Activated CD8-positive, alpha-beta memory T cell treated with anti-CD3 and anti-CD28 coated beads, Interleukin-2, amount 10 ng/mL, durations not matched to agents 7 days and 5 days (primary cell): ENCODE results near the gene SLC24A4. TPM values are rescaled to one million over a fixed set of nuclear protein-coding genes. Genes with fewer than 3 reads are reported as not detected.
"Not testable (repeated sequence)": the region's sequence is repeated elsewhere in the genome, so short reads cannot be mapped to it uniquely, and the experiment has no call there.

Source experiments
- ATAC-seq: fragments of 150-1000 bp; cut with Tn5 transposase; one replicate; pipeline ENCODE4 v1.10.0; 2021; ENCODE audit warnings: moderate library complexity
- CTCF ChIA-PET: fragments of 350-600 bp; sonication (Branson Sonifier 250); formaldehyde crosslinking; loops from one replicate; lab custom pipeline; 2021; ENCODE audit warnings: antibody characterized with exemption; lab: Charles Lee
- DNase-seq: peaks from one replicate; pipeline ENCODE4 v3.0.0-alpha.2; 2020
- H3K27ac Mint-ChIP-seq: one replicate; pipeline ENCODE4 v1.8.0; 2021; ENCODE audit warnings: mild to moderate bottlenecking, mixed read lengths
- H3K27me3 Mint-ChIP-seq: one replicate; pipeline ENCODE4 v1.8.0; 2021; ENCODE audit warnings: mixed read lengths
- H3K36me3 Mint-ChIP-seq: one replicate; pipeline ENCODE4 v1.8.0; 2021; ENCODE audit warnings: mild to moderate bottlenecking, mixed read lengths
- H3K4me1 Mint-ChIP-seq: one replicate; pipeline ENCODE4 v1.8.0; 2021; ENCODE audit warnings: mixed read lengths
- H3K4me3 Mint-ChIP-seq: one replicate; pipeline ENCODE4 v1.8.0; 2021; ENCODE audit warnings: mild to moderate bottlenecking, moderate library complexity, mixed read lengths
- H3K9me3 Mint-ChIP-seq: one replicate; pipeline ENCODE4 v1.8.0; 2022; ENCODE audit warnings: low read depth, mixed read lengths
- total RNA-seq, 2 experiments: library from RNA; stranded (reverse); gene quantifications; one replicate each; pipeline ENCODE4 v1.2.3, GENCODE V29; 2021

SLC24A4 gene
- total RNA-seq, 2 experiments from 2014 or later: not detected

GRCh38 chr14:92386637-92387036 lies 63.7 kb downstream of the SLC24A4 start:
- Mint-ChIP-seq H3K27me3 (peaks cover 2% of the 10 kb centered on the region), H3K4me1 (no peaks in the 10 kb centered on the region), H3K4me3 (no peak overlapping the region), H3K27ac (no peak overlapping the region), H3K36me3 (no peaks in the 10 kb centered on the region), H3K9me3 (no peaks in the 10 kb centered on the region)
- ATAC-seq (no peak), DNase-seq (no peak)
- CTCF ChIA-PET: no interaction called here

GRCh38 chr14:92387578-92387977 lies 64.6 kb downstream of the SLC24A4 start:
- no peaks in the 10 kb centered on the region for H3K36me3 Mint-ChIP-seq
- CTCF ChIA-PET: no interaction called here

GRCh38 chr14:92389598-92390158 lies 66.7 kb downstream of the SLC24A4 start:
- Mint-ChIP-seq H3K4me3 (no peak overlapping the region), H3K27me3 (peaks cover 2% of the 10 kb centered on the region), H3K9me3 (no peaks in the 10 kb centered on the region), H3K27ac (no peak overlapping the region), H3K4me1 (no peaks in the 10 kb centered on the region), H3K36me3 (no peaks in the 10 kb centered on the region)
- CTCF ChIA-PET: no interaction called here
- ATAC-seq (no peak), DNase-seq (no peak)

More at GRCh38 chr14:92387578-92387977, 64.6 kb downstream of the SLC24A4 start:
- no peaks in the 10 kb centered on the region for H3K9me3 Mint-ChIP-seq
- DNase-seq (no peak), ATAC-seq (no peak)
- peaks cover 2% of the 10 kb centered on the region for H3K27me3 Mint-ChIP-seq
- no peak overlapping the region for H3K4me3 Mint-ChIP-seq
- H3K4me1 Mint-ChIP-seq: no peaks in the 10 kb centered on the region
- no peak overlapping the region for H3K27ac Mint-ChIP-seq

- CTCF ChIA-PET: no interaction called here
- ATAC-seq (no peak), DNase-seq (no peak)
- Mint-ChIP-seq H3K4me3 (no peak overlapping the region), H3K36me3 (no peaks in the 10 kb centered on the region), H3K27me3 (peaks cover 3% of the 10 kb centered on the region), H3K27ac (no peak overlapping the region), H3K9me3 (no peaks in the 10 kb centered on the region), H3K4me1 (no peaks in the 10 kb centered on the region)
These were observed 68.8 kb downstream of the SLC24A4 start for GRCh38 chr14:92391726-92392125.

- no peak overlapping the region for H3K4me3 Mint-ChIP-seq
- no peaks in the 10 kb centered on the region for H3K4me1 Mint-ChIP-seq
- H3K9me3 Mint-ChIP-seq: no peaks in the 10 kb centered on the region
- H3K27ac Mint-ChIP-seq: no peak overlapping the region
- H3K36me3 Mint-ChIP-seq: no peaks in the 10 kb centered on the region
- no peak for DNase-seq
- CTCF ChIA-PET: no interaction called here
- H3K27me3 Mint-ChIP-seq: peaks cover 10% of the 10 kb centered on the region
- no peak for ATAC-seq
These were observed 69.7 kb downstream of the SLC24A4 start for GRCh38 chr14:92392711-92393110.

- no peak for ATAC-seq
- CTCF ChIA-PET: no interaction called here
- no peak for DNase-seq
- Mint-ChIP-seq H3K9me3 (no peaks in the 10 kb centered on the region), H3K27ac (no peak overlapping the region), H3K27me3 (peaks cover 33% of the 10 kb centered on the region), H3K4me1 (peaks cover 5% of the 10 kb centered on the region), H3K4me3 (no peak overlapping the region), H3K36me3 (no peaks in the 10 kb centered on the region)
These were observed 74.4 kb downstream of the SLC24A4 start for GRCh38 chr14:92397150-92397952.

GRCh38 chr14:92397953-92398564 lies 75.1 kb downstream of the SLC24A4 start:
- ATAC-seq (no peak), DNase-seq (no peak)
- no peak overlapping the region for H3K27ac Mint-ChIP-seq
- peaks cover 36% of the 10 kb centered on the region for H3K27me3 Mint-ChIP-seq
- H3K9me3 Mint-ChIP-seq: no peaks in the 10 kb centered on the region
- no peak overlapping the region for H3K4me3 Mint-ChIP-seq
- CTCF ChIA-PET: no interaction called here
- H3K36me3 Mint-ChIP-seq: no peaks in the 10 kb centered on the region
- H3K4me1 Mint-ChIP-seq: peaks cover 5% of the 10 kb centered on the region

GRCh38 chr14:92398888-92399636 lies 76.1 kb downstream of the SLC24A4 start:
- CTCF ChIA-PET: interaction anchor here (0.7 kb wide), 1 partner anchor 593 kb away, joined by 3 read pairs; no protein-coding TSS in a partner anchor
- no peak overlapping the region for H3K4me3 Mint-ChIP-seq
- no peaks in the 10 kb centered on the region for H3K36me3 Mint-ChIP-seq
- H3K27me3 Mint-ChIP-seq: peaks cover 37% of the 10 kb centered on the region
- H3K4me1 Mint-ChIP-seq: peaks cover 5% of the 10 kb centered on the region
- no peak for ATAC-seq
- DNase-seq: no peak
- H3K27ac Mint-ChIP-seq: no peak overlapping the region
- no peaks in the 10 kb centered on the region for H3K9me3 Mint-ChIP-seq

- Mint-ChIP-seq H3K4me1 (peaks cover 5% of the 10 kb centered on the region), H3K27me3 (peaks cover 37% of the 10 kb centered on the region), H3K27ac (no peak overlapping the region), H3K4me3 (no peak overlapping the region), H3K36me3 (peaks cover 1% of the 10 kb centered on the region), H3K9me3 (peaks cover 2% of the 10 kb centered on the region)
- DNase-seq (no peak), ATAC-seq (no peak)
- CTCF ChIA-PET: no interaction called here
These were observed 77.8 kb downstream of the SLC24A4 start for GRCh38 chr14:92400579-92401444.

GRCh38 chr14:92401561-92401960 lies 78.6 kb downstream of the SLC24A4 start:
- DNase-seq (no peak), ATAC-seq (no peak)
- CTCF ChIA-PET: no interaction called here
- Mint-ChIP-seq H3K4me3 (no peak overlapping the region), H3K27me3 (peaks cover 36% of the 10 kb centered on the region), H3K9me3 (peaks cover 2% of the 10 kb centered on the region), H3K4me1 (peaks cover 5% of the 10 kb centered on the region), H3K36me3 (peaks cover 1% of the 10 kb centered on the region), H3K27ac (no peak overlapping the region)

- DNase-seq, CTCF ChIA-PET, H3K4me3 Mint-ChIP-seq, H3K9me3 Mint-ChIP-seq, H3K27ac Mint-ChIP-seq, H3K36me3 Mint-ChIP-seq, ATAC-seq, H3K4me1 Mint-ChIP-seq: not testable (repeated sequence)
- H3K27me3 Mint-ChIP-seq: peaks cover 27% of the 10 kb centered on the region
These were observed 79.5 kb downstream of the SLC24A4 start for GRCh38 chr14:92402500-92402899.

GRCh38 chr14:92404018-92404417 lies 81.1 kb downstream of the SLC24A4 start:
- Mint-ChIP-seq H3K4me3 (no peak overlapping the region), H3K27ac (no peak overlapping the region), H3K27me3 (peaks cover 20% of the 10 kb centered on the region), H3K9me3 (peaks cover 6% of the 10 kb centered on the region), H3K36me3 (peaks cover 1% of the 10 kb centered on the region), H3K4me1 (peaks cover 5% of the 10 kb centered on the region)
- ATAC-seq (no peak), DNase-seq (no peak)
- CTCF ChIA-PET: no interaction called here

GRCh38 chr14:92404421-92404820 lies 81.5 kb downstream of the SLC24A4 start:
- DNase-seq (no peak), ATAC-seq (no peak)
- Mint-ChIP-seq H3K27me3 (peaks cover 19% of the 10 kb centered on the region), H3K4me1 (peaks cover 5% of the 10 kb centered on the region), H3K4me3 (no peak overlapping the region), H3K36me3 (peaks cover 1% of the 10 kb centered on the region), H3K27ac (no peak overlapping the region), H3K9me3 (peaks cover 6% of the 10 kb centered on the region)
- CTCF ChIA-PET: no interaction called here
